K562 (cell line): ENCODE measurements around the gene NDUFS6. TPM values are rescaled to one million over a fixed set of nuclear protein-coding genes. Genes with fewer than 3 reads are reported as not detected.

Experiments
- ATAC-seq: fragments of 200-7000 bp; cut with Tn5 transposase; 3 replicates; pipeline ENCODE4 v1.9.1; 2020; ENCODE audit warnings: moderate library complexity
- BruUV-seq: library from RNA; stranded (reverse); fragments of 400-500 nt; replicated peaks from 2 replicates; lab custom pipeline; 2021; lab: Mats Ljungman, UMichigan
- CTCF ChIA-PET: fragments of 300-600 bp; formaldehyde crosslinking; extraction: SDS; loops from one replicate; lab custom pipeline; 2021; ENCODE audit warnings: low intra/inter-chr PET ratio; lab: Yijun Ruan, JAX
- POLR2A ChIA-PET: fragments of 300-600, 350-650 bp; sonication (Branson Sonifier 250); formaldehyde crosslinking; extraction: SDS; loops from one replicate; lab custom pipeline; 2021; ENCODE audit warnings: antibody characterized with exemption, inconsistent platforms; lab: Yijun Ruan, JAX
- DNase-seq, 4 experiments: peaks; one replicate each; pipeline versions ENCODE4 v3.0.0 to v3.0.0-alpha.2; 2011 to 2018; ENCODE audit warnings: low spot score in 3 of 4, mixed read lengths in 3 of 4; ENCODE audit errors: extremely low read depth in 1 of 4
- FAIRE-seq: peaks from 2 replicates; lab custom pipeline; 2011; peaks lifted over from hg19 to GRCh38; lab: Jason Lieb, UNC
- H2AFZ ChIP-seq: 2 replicates; pipeline ENCODE4 v1.6.0; 2011; ENCODE audit warnings: low read depth, low read length, control low read depth, inconsistent platforms
- H3K27ac ChIP-seq: fragments of 200-600 bp; 3 replicates; pipeline ENCODE4 v1.8.0; 2011; ENCODE audit warnings: low read depth, mild to moderate bottlenecking, control low read depth, inconsistent platforms, low read length, moderate library complexity, mixed read lengths; ENCODE audit errors: extremely low read depth
- H3K27me3 ChIP-seq, 2 experiments: fragments of 300-600 bp in 1 of 2; 2 replicates in 1 of 2; 3 replicates in 1 of 2; pipeline versions ENCODE4 v1.6.0 to v1.8.0; 2011; ENCODE audit warnings: inconsistent platforms in 2 of 2, low read length in 2 of 2, mild to moderate bottlenecking in 1 of 2, mixed read lengths in 1 of 2, moderate library complexity in 1 of 2; ENCODE audit not compliant: control insufficient read depth in 2 of 2, insufficient read depth in 2 of 2
- H3K36me3 ChIP-seq: fragments of 300-600 bp; 3 replicates; pipeline ENCODE4 v1.8.0; 2011; ENCODE audit warnings: mild to moderate bottlenecking, low read length, inconsistent platforms; ENCODE audit not compliant: control insufficient read depth, insufficient read depth
- H3K4me1 ChIP-seq, 2 experiments: fragments of 200-600 bp in 1 of 2; replicated peaks in 1 of 2; 2 replicates in 1 of 2; 3 replicates in 1 of 2; pipeline versions ENCODE4 v1.5.1 to v1.8.0; 2011; ENCODE audit warnings: inconsistent platforms in 2 of 2, low read length in 2 of 2, mild to moderate bottlenecking in 1 of 2, mixed read lengths in 1 of 2, moderate library complexity in 1 of 2; ENCODE audit not compliant: control insufficient read depth in 2 of 2, insufficient read depth in 2 of 2
- H3K4me2 ChIP-seq: 2 replicates; pipeline ENCODE4 v1.6.1; 2011; ENCODE audit warnings: low read length, control low read depth, inconsistent platforms, mixed read lengths; ENCODE audit not compliant: insufficient read depth
- H3K4me3 ChIP-seq: fragments of 200-600 bp; sonication (generic), shearing (Covaris generic); 2 replicates; pipeline ENCODE4 v1.5.1; 2016; ENCODE audit warnings: control low read depth, inconsistent platforms
- H3K79me2 ChIP-seq: fragments of 200-600 bp; 3 replicates; pipeline ENCODE4 v1.8.0; 2011; ENCODE audit warnings: low read length, inconsistent platforms; ENCODE audit not compliant: control insufficient read depth, insufficient read depth
- H3K9ac ChIP-seq, 2 experiments: 2 replicates each; pipeline versions ENCODE4 v1.6.0 to v1.6.1; 2011; ENCODE audit warnings: low read depth in 2 of 2, low read length in 2 of 2, control low read depth in 1 of 2, inconsistent platforms in 1 of 2, mild to moderate bottlenecking in 1 of 2, mixed read lengths in 1 of 2; ENCODE audit not compliant: insufficient read depth in 1 of 2
- H3K9me1 ChIP-seq: one replicate; pipeline ENCODE4 v1.6.0; 2011; ENCODE audit warnings: inconsistent platforms, mild to moderate bottlenecking, low read length, moderate library complexity; ENCODE audit not compliant: control insufficient read depth, insufficient read depth
- H3K9me3 ChIP-seq: replicated peaks from 2 replicates; pipeline ENCODE4 v1.5.1; 2011; ENCODE audit warnings: low read depth, low read length, inconsistent platforms; ENCODE audit not compliant: control insufficient read depth, insufficient read depth
- H4K20me1 ChIP-seq: replicated peaks from 2 replicates; pipeline ENCODE4 v1.6.1; 2011; ENCODE audit warnings: low read length, inconsistent platforms, mixed read lengths; ENCODE audit not compliant: control insufficient read depth, insufficient read depth
- POLR3A ChIP-seq: IDR thresholded peaks from 2 replicates; pipeline ENCODE4 v1.6.1; 2011; ENCODE audit warnings: borderline replicate concordance, mild to moderate bottlenecking, moderate library complexity; ENCODE audit not compliant: insufficient read length, insufficient read depth; ENCODE audit errors: extremely low read depth
- SNRNP70 ChIP-seq: fragments of 200-400 bp; formaldehyde crosslinking; optimal IDR thresholded peaks from 2 replicates; pipeline ENCODE3; 2017; ENCODE audit warnings: low read depth, low read length
- TAF7 ChIP-seq: fragments of 450-650 bp; IDR thresholded peaks from 2 replicates; pipeline ENCODE4 v1.6.1; 2016; ENCODE audit warnings: missing genetic modification characterization, missing compliant biosample characterization
- WGBS: fragments of 100-300 bp; shearing (Covaris generic); methylation state at CpG from one replicate; pipeline ENCODE4 v1.1.6; 2016; ENCODE audit warnings: low coverage, mixed read lengths; ENCODE audit not compliant: insufficient coverage; ENCODE audit errors: missing lambda C conversion rate; 5-methylcytosine and 5-hydroxymethylcytosine counted together
- in situ Hi-C: fragments of 300-500 bp; cut with MboI; formaldehyde crosslinking; loops from 4 replicates; pipeline ENCODE4 v1.15.0; 2018; ENCODE audit warnings: inconsistent platforms, mixed read lengths
- intact Hi-C: fragments of 100-400 bp; cut with micrococcal nuclease; formaldehyde crosslinking; loops from 2 replicates; pipeline ENCODE4 v1.14.2; 2022
- polyA plus RNA-seq, 8 experiments: library from polyadenylated mRNA; depleted of rRNA in 4 of 8; stranded (reverse) in 5 of 8; unstranded in 3 of 8; fragments of >200 nt; fragmentation: Nextera tagmentation in 2 of 8; fragmentation: Illumina TruSeq in 1 of 8; extraction: Ambion mirVana in 2 of 8; extraction: Trizol in 1 of 8; gene quantifications; 2 replicates each; pipeline versions ENCODE4 v1.2.1 to v1.2.3, GENCODE V29; 2011 to 2014; ENCODE audit warnings: inconsistent platforms in 1 of 8, missing spikeins in 1 of 8
- total RNA-seq, 7 experiments: library from RNA; depleted of rRNA in 6 of 7; stranded (reverse); fragments of >200 nt in 6 of 7; fragmentation: Illumina TruSeq in 2 of 7; extraction: Trizol in 2 of 7; gene quantifications; 2 replicates each; pipeline versions ENCODE4 v1.2.1 to v1.2.3, GENCODE V29; 2011 to 2021; ENCODE audit warnings: low replicate concordance in 1 of 7
- TF ChIP-seq, protein P1 (sequence below): fragments of 250-450 bp; sonication (Bioruptor Pico); IDR thresholded peaks from 2 replicates; pipeline ENCODE4 v1.4.0; 2020; ENCODE audit warnings: mild to moderate bottlenecking, moderate library complexity
- TF ChIP-seq, protein P2 (sequence below): sonication (generic); formaldehyde crosslinking; IDR thresholded peaks from 2 replicates; pipeline ENCODE4 v1.8.1; 2023; ENCODE audit warnings: mild to moderate bottlenecking, missing genetic modification reagents

Gene NDUFS6
- total and polyA plus RNA-seq, 9 of the 15 experiments (the other 6 are each of a cell fraction or from before 2014, with no cell fraction given) = 36.1 to 291 (median 77.0) TPM

DNA sequence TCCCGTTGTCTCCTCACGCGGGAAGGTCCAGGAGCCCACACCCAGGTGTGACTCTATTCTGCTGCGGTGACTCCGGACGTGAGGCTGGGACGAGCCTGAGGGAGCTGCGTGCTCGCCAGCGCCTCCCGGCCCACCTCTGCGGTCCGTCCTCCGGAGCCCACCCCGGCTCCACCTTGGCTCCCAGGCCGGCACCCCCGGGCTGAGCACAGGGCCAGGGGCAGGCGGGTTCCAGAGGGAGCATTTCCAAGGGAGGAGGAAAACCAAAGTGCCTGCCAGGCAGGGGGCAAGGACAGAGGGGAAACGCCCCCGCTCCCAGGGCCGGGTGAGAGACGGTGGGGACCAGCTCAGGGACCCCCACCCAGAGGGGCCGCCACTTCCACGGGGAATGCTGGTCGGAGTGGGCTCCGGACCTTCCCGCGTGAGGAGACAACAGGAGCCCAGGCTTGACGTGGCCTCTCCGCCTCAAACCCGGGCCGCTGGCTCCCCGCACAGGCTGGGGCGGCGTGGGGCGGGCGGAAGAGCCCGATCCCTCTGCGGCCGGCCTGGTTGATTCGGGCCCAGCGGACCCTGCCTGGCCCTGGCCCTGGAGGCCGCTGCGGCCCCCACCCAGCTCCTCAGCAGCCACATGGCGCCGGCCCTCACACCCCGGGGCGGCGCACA lies 55.5 kb downstream of the NDUFS6 start:
- H3K36me3 ChIP-seq = no peaks in the 10 kb centered on the region
- FAIRE-seq = no peak
- no peak overlapping the region for H3K4me3 ChIP-seq
- intact Hi-C loops (no loop called here), in situ Hi-C loops (no loop called here)
- POLR2A ChIA-PET = no interaction called here
- H3K9me1 ChIP-seq = no peaks in the 10 kb centered on the region
- peaks cover 8% of the 10 kb centered on the region; the same call in 1 of the 2 replicates for H4K20me1 ChIP-seq
- no peak for ATAC-seq
- peaks cover 41 to 65% of the 10 kb centered on the region in 2 experiments for H3K27me3 ChIP-seq
- no peak for DNase-seq
- no peak overlapping the region for H3K27ac ChIP-seq
- H3K79me2 ChIP-seq = no peaks in the 10 kb centered on the region
- CTCF ChIA-PET = no interaction called here
- no peak overlapping the region for H3K9ac ChIP-seq
- H3K9me3 ChIP-seq = peaks cover 2% of the 10 kb centered on the region
- H3K4me2 ChIP-seq = no peak overlapping the region
- TF ChIP-seq POLR3A = no peak
- TF ChIP-seq, protein P1, sequence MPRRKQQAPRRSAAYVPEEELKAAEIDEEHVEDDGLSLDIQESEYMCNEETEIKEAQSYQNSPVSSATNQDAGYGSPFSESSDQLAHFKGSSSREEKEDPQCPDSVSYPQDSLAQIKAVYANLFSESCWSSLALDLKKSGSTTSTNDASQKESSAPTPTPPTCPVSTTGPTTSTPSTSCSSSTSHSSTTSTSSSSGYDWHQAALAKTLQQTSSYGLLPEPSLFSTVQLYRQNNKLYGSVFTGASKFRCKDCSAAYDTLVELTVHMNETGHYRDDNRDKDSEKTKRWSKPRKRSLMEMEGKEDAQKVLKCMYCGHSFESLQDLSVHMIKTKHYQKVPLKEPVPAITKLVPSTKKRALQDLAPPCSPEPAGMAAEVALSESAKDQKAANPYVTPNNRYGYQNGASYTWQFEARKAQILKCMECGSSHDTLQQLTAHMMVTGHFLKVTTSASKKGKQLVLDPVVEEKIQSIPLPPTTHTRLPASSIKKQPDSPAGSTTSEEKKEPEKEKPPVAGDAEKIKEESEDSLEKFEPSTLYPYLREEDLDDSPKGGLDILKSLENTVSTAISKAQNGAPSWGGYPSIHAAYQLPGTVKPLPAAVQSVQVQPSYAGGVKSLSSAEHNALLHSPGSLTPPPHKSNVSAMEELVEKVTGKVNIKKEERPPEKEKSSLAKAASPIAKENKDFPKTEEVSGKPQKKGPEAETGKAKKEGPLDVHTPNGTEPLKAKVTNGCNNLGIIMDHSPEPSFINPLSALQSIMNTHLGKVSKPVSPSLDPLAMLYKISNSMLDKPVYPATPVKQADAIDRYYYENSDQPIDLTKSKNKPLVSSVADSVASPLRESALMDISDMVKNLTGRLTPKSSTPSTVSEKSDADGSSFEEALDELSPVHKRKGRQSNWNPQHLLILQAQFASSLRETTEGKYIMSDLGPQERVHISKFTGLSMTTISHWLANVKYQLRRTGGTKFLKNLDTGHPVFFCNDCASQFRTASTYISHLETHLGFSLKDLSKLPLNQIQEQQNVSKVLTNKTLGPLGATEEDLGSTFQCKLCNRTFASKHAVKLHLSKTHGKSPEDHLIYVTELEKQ (CRISPR knock-in tag) = no peak
- no peak for TF ChIP-seq TAF7 (tag)
- TF ChIP-seq, protein P2, sequence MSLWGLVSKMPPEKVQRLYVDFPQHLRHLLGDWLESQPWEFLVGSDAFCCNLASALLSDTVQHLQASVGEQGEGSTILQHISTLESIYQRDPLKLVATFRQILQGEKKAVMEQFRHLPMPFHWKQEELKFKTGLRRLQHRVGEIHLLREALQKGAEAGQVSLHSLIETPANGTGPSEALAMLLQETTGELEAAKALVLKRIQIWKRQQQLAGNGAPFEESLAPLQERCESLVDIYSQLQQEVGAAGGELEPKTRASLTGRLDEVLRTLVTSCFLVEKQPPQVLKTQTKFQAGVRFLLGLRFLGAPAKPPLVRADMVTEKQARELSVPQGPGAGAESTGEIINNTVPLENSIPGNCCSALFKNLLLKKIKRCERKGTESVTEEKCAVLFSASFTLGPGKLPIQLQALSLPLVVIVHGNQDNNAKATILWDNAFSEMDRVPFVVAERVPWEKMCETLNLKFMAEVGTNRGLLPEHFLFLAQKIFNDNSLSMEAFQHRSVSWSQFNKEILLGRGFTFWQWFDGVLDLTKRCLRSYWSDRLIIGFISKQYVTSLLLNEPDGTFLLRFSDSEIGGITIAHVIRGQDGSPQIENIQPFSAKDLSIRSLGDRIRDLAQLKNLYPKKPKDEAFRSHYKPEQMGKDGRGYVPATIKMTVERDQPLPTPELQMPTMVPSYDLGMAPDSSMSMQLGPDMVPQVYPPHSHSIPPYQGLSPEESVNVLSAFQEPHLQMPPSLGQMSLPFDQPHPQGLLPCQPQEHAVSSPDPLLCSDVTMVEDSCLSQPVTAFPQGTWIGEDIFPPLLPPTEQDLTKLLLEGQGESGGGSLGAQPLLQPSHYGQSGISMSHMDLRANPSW (CRISPR knock-in tag) = no peak
- TF ChIP-seq SNRNP70 = no peak
- H3K4me1 ChIP-seq = peaks cover 0 to 3% of the 10 kb centered on the region in 2 experiments; a peak in 1 of 5 replicates
- WGBS = 21% methylated on average over 40 of the region's 49 CpGs
- BruUV-seq = no TSS peak
- H2AFZ ChIP-seq = no peak overlapping the region
